HG02943 (cell line): Measurements from ENCODE around the gene RNASE8.

ENCODE experiments used
- ATAC-seq: cut with Tn5 transposase; IDR thresholded peaks from one replicate; pipeline ENCODE4 v1.9.1; 2021; ENCODE audit warnings: mild to moderate bottlenecking, low read depth, moderate library complexity; ENCODE audit not compliant: unreplicated experiment

Gene RNASE8

DNA sequence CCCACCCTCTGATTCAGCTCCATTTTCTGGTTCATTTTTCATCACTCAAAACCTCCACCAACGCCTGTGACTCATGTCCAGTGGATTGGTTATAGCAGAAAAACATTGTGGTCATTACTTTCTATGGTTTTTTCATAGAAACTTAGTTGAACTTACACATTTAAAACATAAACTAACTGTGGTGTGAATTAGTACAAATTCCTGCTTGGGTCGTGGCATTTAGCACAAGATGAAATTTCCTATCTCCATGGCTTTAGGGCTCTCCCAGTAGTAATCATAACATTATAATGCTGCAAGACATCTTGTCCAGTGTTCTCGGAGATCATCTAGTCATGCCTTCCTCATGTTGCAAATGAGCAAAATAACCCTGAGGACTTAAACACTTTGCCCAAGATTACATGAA, 8.3 kb upstream of the RNASE8 start:
- no peak for ATAC-seq

DNA sequence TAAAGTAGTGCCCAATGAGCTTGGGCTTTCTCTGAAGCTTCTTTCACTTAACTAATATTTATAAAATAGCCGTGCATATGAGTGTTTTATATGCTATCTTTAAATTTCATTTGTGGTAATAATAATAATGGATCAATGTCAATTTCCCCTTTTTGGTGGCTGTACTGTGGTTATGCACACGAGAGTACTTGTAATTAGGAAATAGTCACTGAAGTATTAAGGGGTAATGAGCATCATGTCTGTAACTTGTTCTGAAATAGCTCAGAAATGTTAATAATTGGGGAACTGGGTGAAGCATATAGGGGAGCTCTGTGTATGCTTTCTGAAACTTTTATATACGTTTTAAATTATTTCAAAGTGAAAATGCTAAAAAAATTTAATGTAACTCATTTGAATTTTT, 7.0 kb upstream of the RNASE8 start:
- no peak for ATAC-seq

DNA sequence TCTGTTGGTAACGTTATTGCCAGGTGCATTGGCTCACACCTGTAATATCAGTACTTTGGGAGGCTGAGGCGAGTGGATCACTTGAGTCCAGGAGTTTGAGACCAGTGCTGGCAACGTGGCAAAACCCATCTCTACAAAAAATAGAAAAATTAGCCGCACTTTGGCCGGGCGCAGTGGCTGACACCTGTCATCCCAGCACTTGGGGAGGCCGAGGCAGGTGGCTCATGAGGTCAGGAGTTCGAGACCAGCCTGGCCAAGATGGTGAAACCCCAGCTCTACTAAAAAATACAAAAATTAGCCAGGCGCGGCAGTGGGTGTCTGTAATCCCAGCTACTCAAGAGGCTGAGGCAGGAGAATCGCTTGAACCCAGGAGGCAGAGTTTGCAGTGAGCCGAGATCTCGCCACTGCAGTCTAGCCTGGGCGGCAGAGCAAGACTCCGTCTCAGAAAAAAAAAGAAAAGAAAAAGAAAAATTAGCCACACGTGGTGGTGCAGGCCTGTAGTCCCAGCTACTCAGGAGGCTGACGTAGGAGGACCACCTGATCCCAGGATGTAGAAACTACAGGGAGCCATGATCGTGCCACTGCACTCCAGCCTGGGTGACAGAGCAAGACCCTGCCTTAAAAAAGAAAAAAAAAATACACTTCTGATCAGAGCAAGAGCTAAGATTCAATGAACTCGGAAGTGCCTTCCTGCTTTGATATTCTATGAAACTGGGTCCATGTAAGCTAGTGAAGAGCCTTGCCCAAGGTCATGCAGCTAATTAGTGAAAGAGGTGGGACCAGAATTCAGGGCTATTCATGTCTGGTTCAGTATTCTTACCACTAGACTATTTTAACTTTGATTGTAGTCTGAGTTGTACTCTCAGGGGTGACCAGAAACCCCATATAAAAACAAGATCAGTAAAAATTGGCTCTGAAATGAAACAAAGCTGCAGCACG, 4.2 kb upstream of the RNASE8 start:
- ATAC-seq = no peak

DNA sequence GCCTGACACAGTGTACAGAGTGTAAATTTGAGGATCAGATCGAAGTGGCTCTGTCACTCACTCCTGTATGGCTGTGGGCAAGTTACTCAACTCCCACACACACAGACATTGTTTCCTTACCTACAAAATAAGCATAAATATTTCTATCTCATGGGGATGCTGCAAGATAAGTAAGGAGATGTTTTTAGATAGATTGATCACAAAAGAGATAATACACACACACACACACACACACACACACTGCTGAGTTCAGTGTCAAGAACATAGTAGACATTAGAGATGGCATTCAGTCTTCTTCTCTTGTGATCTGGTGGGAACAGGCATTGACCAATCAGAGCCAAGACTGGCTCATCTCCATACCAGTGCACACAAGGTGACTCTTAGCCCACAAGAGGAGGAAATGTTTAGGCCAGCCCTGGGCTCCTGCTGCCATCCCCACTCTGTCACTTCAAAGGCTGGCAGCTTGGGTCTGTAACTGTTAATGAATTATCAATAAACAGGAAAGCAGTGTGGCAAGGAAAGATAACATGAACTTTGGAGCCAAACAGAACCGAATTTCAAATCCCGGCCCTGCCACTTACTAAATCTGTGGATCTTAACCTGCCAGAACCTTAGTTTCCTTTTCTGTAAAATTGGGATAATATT, 3.4 kb upstream of the RNASE8 start:
- ATAC-seq = no peak

GRCh38 chr14:21054768-21055145, 2.9 kb upstream of the RNASE8 start:
- no peak for ATAC-seq

- no peak for ATAC-seq
Observed at GRCh38 chr14:21055432-21056117, 2.0 kb upstream of the RNASE8 start.

- no peak for ATAC-seq
Observed at GRCh38 chr14:21056520-21057163, 980 bp upstream of the RNASE8 start.

DNA sequence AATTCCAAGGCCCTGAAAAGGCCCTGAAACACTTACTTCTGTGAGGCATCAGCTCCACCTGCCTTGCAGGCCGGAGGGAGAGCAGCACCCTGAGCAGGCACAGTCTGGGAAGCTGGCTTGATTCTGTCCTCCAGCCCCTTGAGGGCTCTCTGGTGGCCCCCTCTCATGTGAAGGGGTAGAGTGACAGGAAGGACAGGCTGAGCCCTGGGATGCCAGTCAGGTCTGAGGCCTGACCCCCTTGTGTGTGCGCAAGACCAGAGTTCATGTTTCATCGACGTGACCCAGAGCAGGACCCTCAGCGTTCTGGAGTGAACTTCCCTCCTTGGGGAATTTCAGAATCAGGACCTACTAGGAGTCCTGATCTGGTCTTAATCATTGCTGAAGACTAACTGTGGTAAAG, 1.3 kb downstream of the RNASE8 start:
- no peak for ATAC-seq

DNA sequence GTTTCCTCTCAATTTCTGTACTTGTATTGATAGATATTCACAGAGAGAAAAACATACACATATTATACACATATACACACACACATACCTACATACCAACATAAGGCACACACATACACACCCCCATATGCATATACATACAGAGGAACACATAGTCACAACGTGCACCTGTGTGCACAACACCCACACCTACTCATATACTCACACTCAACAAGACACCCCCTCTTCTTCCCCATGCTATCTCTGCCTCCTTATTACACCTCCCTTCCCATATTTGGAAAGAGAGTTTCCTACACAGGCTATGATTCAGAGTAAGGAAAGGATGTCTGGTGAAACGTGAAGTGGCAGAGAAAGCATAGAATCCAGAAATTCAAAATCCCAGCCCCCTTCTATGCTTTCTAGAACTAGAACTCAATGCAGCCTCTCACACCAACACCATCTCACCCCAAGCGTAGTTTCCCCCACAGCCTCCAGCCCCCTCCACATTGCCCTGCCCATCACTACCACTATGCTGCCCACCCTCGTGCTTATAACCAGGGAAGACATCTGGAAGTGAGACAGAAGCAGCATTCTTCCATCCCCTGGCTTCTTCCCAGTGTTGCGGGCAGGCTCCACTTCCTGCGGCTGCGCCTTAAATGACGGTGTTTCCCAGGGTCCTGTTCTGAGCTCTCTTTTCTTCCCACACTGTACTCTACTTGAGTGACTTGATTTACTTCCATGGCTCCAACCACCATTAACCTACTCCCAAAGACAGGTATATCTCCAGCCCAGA, 2.4 kb downstream of the RNASE8 start:
- no peak for ATAC-seq

DNA sequence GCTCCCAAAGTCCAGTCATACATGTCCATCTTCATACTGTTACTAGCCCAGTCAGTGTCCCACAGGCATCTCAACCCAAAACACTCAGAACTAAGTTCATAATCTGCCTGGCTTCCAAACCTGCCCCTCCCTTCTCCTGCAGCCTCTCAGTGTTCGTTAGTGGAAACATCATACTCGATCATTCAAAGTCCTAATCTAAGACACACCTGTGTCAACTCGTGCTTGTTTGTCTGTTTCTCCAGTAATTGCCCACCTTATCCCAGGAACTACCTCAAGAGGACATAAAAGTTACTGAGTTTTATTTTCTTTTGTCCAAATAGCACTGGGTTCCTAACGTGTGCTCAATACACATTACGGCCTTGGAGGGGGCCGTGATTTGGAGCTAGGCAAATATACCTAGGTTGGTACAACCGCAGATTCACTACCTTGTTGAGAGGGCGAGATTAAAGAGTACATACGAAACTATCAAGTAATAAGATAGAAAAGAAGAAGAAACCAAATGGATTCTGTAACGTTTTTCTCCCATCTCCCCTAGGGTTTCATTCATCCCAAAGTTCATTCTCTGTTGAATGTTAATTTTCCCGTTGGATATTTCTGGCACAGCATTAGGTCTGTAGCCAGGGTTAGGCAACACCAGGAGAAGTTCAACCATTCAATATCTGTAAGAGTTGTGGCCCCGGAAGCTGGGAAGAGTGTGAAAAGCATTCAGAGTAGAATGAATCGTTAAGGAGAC, 3.2 kb downstream of the RNASE8 start:
- no peak for ATAC-seq

GRCh38 chr14:21061347-21061668, 3.7 kb downstream of the RNASE8 start:
- no peak for ATAC-seq

- ATAC-seq = no peak
Observed at GRCh38 chr14:21063479-21063878, 5.9 kb downstream of the RNASE8 start.

DNA sequence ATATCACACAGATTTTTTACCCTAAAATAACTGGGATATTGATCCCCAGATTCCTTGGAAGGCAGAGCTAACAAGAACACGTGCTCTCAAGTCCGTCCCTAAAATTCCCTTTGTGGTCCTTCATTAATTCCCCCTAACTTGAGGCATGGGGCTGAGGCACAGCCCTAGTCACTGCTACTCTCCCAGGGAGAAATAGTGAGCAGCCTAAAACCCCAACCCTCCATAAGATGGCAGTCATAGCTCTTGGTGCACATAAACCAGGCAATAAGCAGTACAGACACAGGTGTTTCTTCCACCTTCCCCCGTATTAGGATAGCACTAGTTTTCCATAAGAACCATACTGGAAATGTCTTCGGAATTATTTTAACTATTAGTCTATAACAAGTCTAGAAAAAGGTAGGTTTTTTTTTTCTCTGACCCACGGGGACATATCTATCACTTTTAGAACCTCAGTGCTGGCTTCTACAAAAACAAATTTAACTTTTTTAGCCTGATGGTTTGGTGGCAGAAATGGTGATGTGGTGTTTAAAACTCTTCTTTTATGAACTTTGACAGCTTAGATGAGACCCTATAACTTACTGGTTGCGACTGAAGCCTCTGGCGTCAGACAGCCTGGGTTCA, 9.4 kb downstream of the RNASE8 start:
- ATAC-seq = no peak

- ATAC-seq = no peak
Observed at GRCh38 chr14:21068521-21069387, 11.1 kb downstream of the RNASE8 start.

GRCh38 chr14:21069388-21070082, 11.9 kb downstream of the RNASE8 start:
- no peak for ATAC-seq

- no peak for ATAC-seq
Observed at GRCh38 chr14:21070083-21070609, 12.5 kb downstream of the RNASE8 start, which contains the start of gene ARHGEF40. Gene ARHGEF40, plus strand, starts transcription at chr14:21070304. Its CDS starts 93 bp downstream, at chr14:21070397.

GRCh38 chr14:21070610-21071224, 13.1 kb downstream of the RNASE8 start:
- peak; percentile 17 for ATAC-seq
